RWPE1 (cell line): ENCODE measurements around the gene PKP1.

Experiments
- CTCF ChIA-PET: fragments of 350-600 bp; sonication (Branson Sonifier 250); formaldehyde crosslinking; extraction: SDS; loops from one replicate; lab custom pipeline; 2021; lab: Yijun Ruan, JAX
- POLR2A ChIA-PET: fragments of 400-600 bp; formaldehyde crosslinking; extraction: SDS; loops from one replicate; lab custom pipeline; 2020; ENCODE audit warnings: antibody characterized with exemption; ENCODE audit not compliant: low non-redundant PET; lab: Yijun Ruan, JAX
- DNase-seq: peaks from one replicate; pipeline ENCODE4 v3.0.0; 2012; ENCODE audit warnings: low spot score
- H3K27ac ChIP-seq: fragments of 450-650 bp; 2 replicates; pipeline ENCODE4 v1.5.1; 2017
- TF ChIP-seq, protein P1 (sequence below): fragments of 450-650 bp; conservative IDR thresholded peaks from 2 replicates; pipeline ENCODE4 v1.5.1; 2017; ENCODE audit warnings: low read depth, mild to moderate bottlenecking

PKP1 gene

DNA sequence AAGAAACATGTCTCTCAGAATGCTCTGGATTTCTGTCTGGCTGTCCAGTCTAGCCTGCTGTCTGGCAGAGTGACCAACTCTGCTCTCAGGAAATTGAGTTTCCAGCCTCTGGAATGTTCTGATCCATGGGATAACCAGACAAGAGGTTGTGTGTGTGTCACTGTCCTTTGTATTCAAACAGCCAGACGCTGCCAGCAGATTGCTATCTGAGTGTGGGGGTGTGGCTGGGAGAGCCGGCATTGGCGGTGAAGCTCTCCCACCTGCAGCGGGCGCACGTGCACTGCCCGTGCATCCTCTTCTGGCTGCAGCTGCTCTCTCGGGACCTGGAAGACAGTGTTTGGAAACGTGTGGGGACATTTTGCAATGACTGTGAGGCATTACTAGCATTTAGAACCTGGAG is 26.1 kb downstream of the PKP1 start:
- POLR2A ChIA-PET: interaction anchor here (1.1 to 4.6 kb wide), 3 partner anchors 20 to 26 kb away, joined by 3 to 31 read pairs (median 6); partner anchors contain the start of gene PKP1
- TF ChIP-seq, protein P1, sequence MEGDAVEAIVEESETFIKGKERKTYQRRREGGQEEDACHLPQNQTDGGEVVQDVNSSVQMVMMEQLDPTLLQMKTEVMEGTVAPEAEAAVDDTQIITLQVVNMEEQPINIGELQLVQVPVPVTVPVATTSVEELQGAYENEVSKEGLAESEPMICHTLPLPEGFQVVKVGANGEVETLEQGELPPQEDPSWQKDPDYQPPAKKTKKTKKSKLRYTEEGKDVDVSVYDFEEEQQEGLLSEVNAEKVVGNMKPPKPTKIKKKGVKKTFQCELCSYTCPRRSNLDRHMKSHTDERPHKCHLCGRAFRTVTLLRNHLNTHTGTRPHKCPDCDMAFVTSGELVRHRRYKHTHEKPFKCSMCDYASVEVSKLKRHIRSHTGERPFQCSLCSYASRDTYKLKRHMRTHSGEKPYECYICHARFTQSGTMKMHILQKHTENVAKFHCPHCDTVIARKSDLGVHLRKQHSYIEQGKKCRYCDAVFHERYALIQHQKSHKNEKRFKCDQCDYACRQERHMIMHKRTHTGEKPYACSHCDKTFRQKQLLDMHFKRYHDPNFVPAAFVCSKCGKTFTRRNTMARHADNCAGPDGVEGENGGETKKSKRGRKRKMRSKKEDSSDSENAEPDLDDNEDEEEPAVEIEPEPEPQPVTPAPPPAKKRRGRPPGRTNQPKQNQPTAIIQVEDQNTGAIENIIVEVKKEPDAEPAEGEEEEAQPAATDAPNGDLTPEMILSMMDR: no peak; the same call in 1 of the 2 replicates
- H3K27ac ChIP-seq: peak overlapping the region; percentile 100
- CTCF ChIA-PET: interaction anchor here (0.9 to 6.5 kb wide), 11 partner anchors 9 to 55 kb away, joined by 3 to 46 read pairs (median 5); no protein-coding TSS in a partner anchor
- DNase-seq: peak; percentile 83

DNA sequence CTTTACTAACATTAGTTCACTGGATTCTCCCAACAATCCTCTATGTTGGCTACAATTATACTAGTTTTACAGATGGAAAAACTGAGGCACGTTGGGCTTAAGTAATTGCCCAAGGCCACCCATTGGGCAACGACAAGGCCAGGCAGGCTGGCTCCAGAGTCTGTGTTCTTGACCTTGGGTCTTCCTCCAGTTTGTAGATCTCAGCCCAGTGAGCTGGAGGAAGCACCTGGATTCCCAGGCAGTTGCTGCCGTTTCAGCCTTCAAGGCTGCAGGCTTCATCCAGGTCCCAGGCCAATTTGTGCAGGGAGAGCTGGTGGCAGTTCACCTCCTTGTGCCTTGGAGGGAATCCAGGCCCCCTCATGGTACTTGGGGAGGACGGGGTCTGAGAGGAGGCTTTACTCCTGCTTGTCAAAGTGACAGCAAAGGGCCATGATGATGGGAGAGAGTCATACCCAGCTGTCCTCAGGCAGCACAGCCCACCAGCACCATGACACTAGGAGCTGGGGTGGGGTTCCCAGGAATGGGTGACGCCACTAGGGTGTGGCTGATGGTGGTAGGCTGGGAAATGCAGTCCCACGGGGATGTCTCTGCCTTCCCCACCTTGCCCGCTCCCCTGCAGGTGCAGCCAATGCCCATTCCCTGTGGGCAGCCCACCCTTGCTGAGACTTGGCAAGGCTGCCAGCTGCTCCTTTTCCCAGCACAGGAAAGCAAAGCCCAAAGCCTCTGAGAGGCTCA is 27.1 kb downstream of the PKP1 start:
- peak overlapping the region; percentile 100 for H3K27ac ChIP-seq
- CTCF ChIA-PET: interaction anchor here (0.5 to 6.5 kb wide), 7 partner anchors 20 to 212 kb away, joined by 3 to 46 read pairs (median 4); no protein-coding TSS in a partner anchor
- peak; percentile 76 for DNase-seq
- POLR2A ChIA-PET: interaction anchor here (4.6 kb wide), 1 partner anchor 27 kb away, joined by 31 read pairs; the partner anchor contains the start of gene PKP1
- TF ChIP-seq, protein P1: no peak

DNA sequence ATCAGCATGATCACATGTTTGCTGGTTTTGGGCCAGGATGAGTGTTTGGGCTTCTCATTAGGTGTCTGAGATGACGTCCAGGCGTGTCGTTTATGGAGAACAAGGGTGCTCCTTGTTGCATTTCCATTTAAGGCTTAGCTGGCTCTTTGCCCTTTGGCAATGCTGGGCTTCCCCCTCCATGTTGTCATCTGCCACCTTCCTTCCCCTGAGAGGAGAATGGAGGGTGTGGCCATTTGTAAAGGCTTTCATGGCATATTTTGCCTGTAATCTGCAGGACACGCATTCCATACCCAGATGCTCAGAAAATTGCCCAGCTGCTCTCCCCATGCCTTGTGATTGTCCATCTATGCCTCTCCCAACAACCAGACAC is 27.7 kb downstream of the PKP1 start:
- peak overlapping the region; percentile 100 for H3K27ac ChIP-seq
- ChIA-PET CTCF (interaction anchor here (0.5 to 6.5 kb wide), 7 partner anchors 21 to 212 kb away, joined by 3 to 46 read pairs (median 5); no protein-coding TSS in a partner anchor), POLR2A (interaction anchor here (0.6 to 4.6 kb wide), 3 partner anchors 19 to 27 kb away, joined by 3 to 31 read pairs (median 4); partner anchors contain the start of gene PKP1)
- TF ChIP-seq, protein P1: no peak
- DNase-seq: peak; percentile 93

DNA sequence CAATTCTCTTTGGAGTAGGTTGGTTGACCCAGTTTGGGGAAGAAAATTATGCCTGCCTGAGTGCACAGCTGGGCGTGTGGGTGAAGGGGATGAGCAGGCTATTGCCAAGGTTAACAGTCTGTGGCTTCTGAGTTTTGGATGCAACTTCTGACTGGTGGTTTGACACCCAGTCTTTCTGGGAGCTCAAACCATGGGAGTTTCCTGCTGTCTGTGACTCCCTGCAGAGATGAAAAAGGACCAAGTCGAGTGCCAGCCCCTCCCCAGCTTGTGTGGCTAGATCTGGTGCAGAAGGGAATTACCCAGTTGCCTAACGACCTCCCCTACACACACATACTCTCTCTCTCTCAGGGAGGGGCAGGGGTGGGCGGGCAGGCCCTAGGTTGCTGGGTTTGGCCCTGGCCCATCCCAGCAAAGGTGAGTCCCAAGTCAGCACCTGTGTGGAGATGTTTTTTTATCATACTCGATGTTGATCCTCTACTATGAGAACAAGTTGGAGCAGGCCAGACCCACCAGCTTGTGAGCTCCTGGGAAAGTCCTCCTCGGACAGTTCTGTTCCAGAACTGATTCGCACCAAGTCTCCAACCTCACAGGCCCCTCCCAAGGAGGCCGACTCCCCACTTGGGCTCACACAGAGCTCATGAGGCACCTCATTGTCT is 28.2 kb downstream of the PKP1 start:
- DNase-seq: peak; percentile 84
- peak overlapping the region; percentile 100 for H3K27ac ChIP-seq
- POLR2A ChIA-PET: interaction anchor here (0.6 to 4.6 kb wide), 5 partner anchors 19 to 86 kb away, joined by 3 to 31 read pairs (median 4); partner anchors contain the start of gene PKP1
- CTCF ChIA-PET: interaction anchor here (0.7 to 6.5 kb wide), 8 partner anchors 15 to 1593 kb away, joined by 3 to 46 read pairs (median 4); no protein-coding TSS in a partner anchor
- TF ChIP-seq, protein P1: no peak

DNA sequence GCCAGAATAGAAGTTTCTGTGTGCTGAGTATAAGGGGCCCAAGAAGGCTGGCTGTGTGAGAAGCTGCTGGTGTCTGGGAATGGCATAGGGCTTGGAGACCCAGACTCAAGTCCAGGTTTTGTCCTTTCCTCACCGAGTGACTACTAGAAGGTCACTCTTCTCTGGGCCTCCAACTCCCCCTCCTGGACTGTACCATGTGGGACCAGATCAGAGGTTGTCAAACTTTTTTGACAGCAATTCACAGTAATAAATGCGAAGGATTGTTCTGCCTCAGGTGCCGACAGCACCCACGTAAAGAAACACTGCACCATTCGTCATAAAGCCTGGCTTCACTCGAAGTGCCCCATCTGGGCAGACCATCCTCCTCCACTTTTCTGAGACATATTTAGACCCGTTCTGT is 29.0 kb downstream of the PKP1 start:
- CTCF ChIA-PET: interaction anchor here (1.4 to 6.5 kb wide), 5 partner anchors 14 to 58 kb away, joined by 3 to 46 read pairs (median 5); no protein-coding TSS in a partner anchor
- H3K27ac ChIP-seq: peak overlapping the region; percentile 100
- TF ChIP-seq, protein P1: no peak
- POLR2A ChIA-PET: interaction anchor here (0.7 to 1.3 kb wide), 2 partner anchors 23 to 85 kb away, joined by 3 to 5 read pairs; no protein-coding TSS in a partner anchor
- no peak for DNase-seq

DNA sequence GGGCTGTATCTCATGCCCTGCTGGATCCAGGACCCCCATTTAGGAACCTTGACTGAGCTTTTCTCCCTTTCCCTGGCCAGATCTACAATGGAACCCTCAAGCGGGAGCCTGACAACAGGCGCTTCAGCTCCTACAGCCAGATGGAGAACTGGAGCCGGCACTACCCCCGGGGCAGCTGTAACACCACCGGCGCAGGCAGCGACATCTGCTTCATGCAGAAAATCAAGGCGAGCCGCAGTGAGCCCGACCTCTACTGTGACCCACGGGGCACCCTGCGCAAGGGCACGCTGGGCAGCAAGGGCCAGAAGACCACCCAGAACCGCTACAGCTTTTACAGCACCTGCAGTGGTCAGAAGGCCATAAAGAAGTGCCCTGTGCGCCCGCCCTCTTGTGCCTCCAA is 29.8 kb downstream of the PKP1 start:
- POLR2A ChIA-PET: no interaction called here
- H3K27ac ChIP-seq: peak overlapping the region; percentile 100
- CTCF ChIA-PET: interaction anchor here (0.5 to 6.5 kb wide), 4 partner anchors 24 to 955 kb away, joined by 3 to 46 read pairs (median 4); no protein-coding TSS in a partner anchor
- TF ChIP-seq, protein P1: no peak
- no peak for DNase-seq
